ENCODE results near the gene RABEP2. TPM values are rescaled to one million over a fixed set of nuclear protein-coding genes. Genes with fewer than 3 reads are reported as not detected.

Gene RABEP2
- polyA plus RNA-seq, 10 donors, result 9.3 to 16.6 (median 12.5) TPM

Other genes starting within 250 kb of the RABEP2 start
- 100 to 1,000 TPM; 175 to 425 (median 322) TPM for gene EIF3C, start 213.8 kb downstream of the RABEP2 start, polyA plus RNA-seq (ENCODE audit: insufficient read length in 10 of 10)
- 1 to 10 TPM in 7 of 10 donors, under 1 TPM in 3; 0.15 to 4.2 (median 1.1) TPM for gene NPIPB9, start 173.5 kb downstream of the RABEP2 start, polyA plus RNA-seq (ENCODE audit: insufficient read length in 10 of 10)
- 10 to 100 TPM; 59.2 to 99.8 (median 77.9) TPM for gene ATXN2L, start 102.2 kb downstream of the RABEP2 start, polyA plus RNA-seq (ENCODE audit: insufficient read length in 10 of 10)
- gene TUFM, start 78.9 kb downstream of the RABEP2 start, polyA plus RNA-seq (ENCODE audit: insufficient read length in 10 of 10), result 100 to 1,000 TPM; 118 to 161 (median 148) TPM
- 10 to 100 TPM; 30.5 to 53.1 (median 40.6) TPM for gene SH2B1, start 61.4 kb downstream of the RABEP2 start, polyA plus RNA-seq (ENCODE audit: insufficient read length in 10 of 10)
- 100 to 1,000 TPM; 114 to 770 (median 490) TPM for gene ATP2A1, start 46.8 kb downstream of the RABEP2 start, polyA plus RNA-seq (ENCODE audit: insufficient read length in 10 of 10)
- under 1 TPM in 9 of 10 donors, not detected in 1; 0.16 to 0.38 (median 0.30) TPM for gene CD19, start 6.7 kb upstream of the RABEP2 start, polyA plus RNA-seq (ENCODE audit: insufficient read length in 10 of 10)
- gene NFATC2IP, start 25.7 kb upstream of the RABEP2 start, polyA plus RNA-seq (ENCODE audit: insufficient read length in 10 of 10), result 10 to 100 TPM; 11.8 to 46.9 (median 20.3) TPM
- 10 to 100 TPM; 16.6 to 26.9 (median 22.8) TPM for gene SPNS1, start 49.5 kb upstream of the RABEP2 start, polyA plus RNA-seq (ENCODE audit: insufficient read length in 10 of 10)
- gene LAT, start 59.8 kb upstream of the RABEP2 start, polyA plus RNA-seq (ENCODE audit: insufficient read length in 10 of 10), result 10 to 100 TPM in 1 of 10 donors, 1 to 10 TPM in 9; 1.1 to 10.8 (median 2.6) TPM

All from muscle of back (tissue), 10 donors.